Heart left ventricle (tissue), 13 donors: ENCODE measurements around the gene CD53.

Source experiments
- POLR2A ChIP-seq, 2 donors: fragments of 450-650 bp; IDR thresholded peaks; one replicate each; pipeline ENCODE4 v1.6.1; 2017; ENCODE audit warnings: antibody characterized with exemption in 2 of 2, mild to moderate bottlenecking in 2 of 2, moderate library complexity in 2 of 2
- TF ChIP-seq, protein P1 (sequence below), 12 donors: fragments of 200-600 bp; sonication (generic) in 4 of 12; IDR thresholded peaks; one replicate each; pipeline versions ENCODE4 v1.5.0 to v1.8.0; 2018 to 2022; ENCODE audit warnings: antibody characterized with exemption in 12 of 12, mild to moderate bottlenecking in 5 of 12
- donor health status: ischemic (EF 13 %, LVEDD 7.1; RV severe dilation, severe dysfunction).
- donor health status: DM: no; HTN: yes; CAD: no.
- donor health status: DM: no; HTN: no; CAD: no.
- donor health status: ischemic (EF 25% LVEDD 6.9; RV normal size, moderate dysfunction).
- donor health status: ischemic (EF 25% LVEDD 5.7; RV mildly dilated, moderate dysfunction).
- donor health status: ischemic (EF 35%, LVEDD 5.7; RV mildly dilated, moderate dysfunction).
- donor health status: nonischemic (EF 11% LVEDD 7.7; RV severe dilation, severe dysfunction).
- donor health status: DM: yes; HTN: yes; CAD: no.
- donor health status: PGD.
- donor health status: ischemic (EF 29% LVEDD 5.4; RV normal size, mild dysfunction).
- donor health status: nonischemic (EF 23%, LVEDD 6.1; RV moderate dilation, normal function).

DNA sequence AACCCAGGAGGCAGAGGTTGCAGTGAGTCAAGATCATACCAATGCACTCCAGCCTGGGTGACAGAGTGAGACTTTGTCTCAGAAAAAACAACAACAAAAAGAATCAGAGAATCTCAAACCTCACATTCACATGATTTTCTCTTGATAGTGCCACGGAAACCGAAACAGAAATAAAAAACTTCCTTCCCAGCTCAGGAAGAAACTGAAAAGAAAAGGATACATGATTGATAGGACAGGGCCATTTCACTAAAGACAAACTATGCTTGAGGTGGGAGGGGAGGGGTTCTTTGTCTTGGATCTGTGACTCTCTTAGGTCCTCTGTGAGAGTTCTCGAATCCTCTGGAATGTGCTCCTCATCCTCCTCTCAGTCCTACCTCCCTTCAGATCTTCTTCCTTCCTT is 19.8 kb upstream of the CD53 start:
- TF ChIP-seq POLR2A (IDR thresholded peaks at IDR 0.05) = no peak
- TF ChIP-seq, protein P1, sequence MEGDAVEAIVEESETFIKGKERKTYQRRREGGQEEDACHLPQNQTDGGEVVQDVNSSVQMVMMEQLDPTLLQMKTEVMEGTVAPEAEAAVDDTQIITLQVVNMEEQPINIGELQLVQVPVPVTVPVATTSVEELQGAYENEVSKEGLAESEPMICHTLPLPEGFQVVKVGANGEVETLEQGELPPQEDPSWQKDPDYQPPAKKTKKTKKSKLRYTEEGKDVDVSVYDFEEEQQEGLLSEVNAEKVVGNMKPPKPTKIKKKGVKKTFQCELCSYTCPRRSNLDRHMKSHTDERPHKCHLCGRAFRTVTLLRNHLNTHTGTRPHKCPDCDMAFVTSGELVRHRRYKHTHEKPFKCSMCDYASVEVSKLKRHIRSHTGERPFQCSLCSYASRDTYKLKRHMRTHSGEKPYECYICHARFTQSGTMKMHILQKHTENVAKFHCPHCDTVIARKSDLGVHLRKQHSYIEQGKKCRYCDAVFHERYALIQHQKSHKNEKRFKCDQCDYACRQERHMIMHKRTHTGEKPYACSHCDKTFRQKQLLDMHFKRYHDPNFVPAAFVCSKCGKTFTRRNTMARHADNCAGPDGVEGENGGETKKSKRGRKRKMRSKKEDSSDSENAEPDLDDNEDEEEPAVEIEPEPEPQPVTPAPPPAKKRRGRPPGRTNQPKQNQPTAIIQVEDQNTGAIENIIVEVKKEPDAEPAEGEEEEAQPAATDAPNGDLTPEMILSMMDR (IDR thresholded peaks at IDR 0.05) = no peak
